D721Med (cell line): ENCODE measurements around the gene PPIL6.

ENCODE experiments used
- DNase-seq: peaks from one replicate; pipeline ENCODE4 v3.0.0; 2011; ENCODE audit warnings: low spot score; ENCODE audit not compliant: insufficient read length
- FAIRE-seq: peaks from 2 replicates; lab custom pipeline; 2011; peaks lifted over from hg19 to GRCh38; lab: Jason Lieb, UNC
- TF ChIP-seq, protein P1 (sequence below): IDR thresholded peaks from 2 replicates; pipeline ENCODE4 v1.5.1; 2012; ENCODE audit warnings: mild to moderate bottlenecking, control low read depth; ENCODE audit not compliant: insufficient read depth; ENCODE audit errors: missing control alignments

The PPIL6 gene

GRCh38 chr6:109351231-109352130 is 88.9 kb downstream of the PPIL6 start:
- no peak for FAIRE-seq

GRCh38 chr6:109349419-109349987 is 90.9 kb downstream of the PPIL6 start:
- TF ChIP-seq, protein P1, sequence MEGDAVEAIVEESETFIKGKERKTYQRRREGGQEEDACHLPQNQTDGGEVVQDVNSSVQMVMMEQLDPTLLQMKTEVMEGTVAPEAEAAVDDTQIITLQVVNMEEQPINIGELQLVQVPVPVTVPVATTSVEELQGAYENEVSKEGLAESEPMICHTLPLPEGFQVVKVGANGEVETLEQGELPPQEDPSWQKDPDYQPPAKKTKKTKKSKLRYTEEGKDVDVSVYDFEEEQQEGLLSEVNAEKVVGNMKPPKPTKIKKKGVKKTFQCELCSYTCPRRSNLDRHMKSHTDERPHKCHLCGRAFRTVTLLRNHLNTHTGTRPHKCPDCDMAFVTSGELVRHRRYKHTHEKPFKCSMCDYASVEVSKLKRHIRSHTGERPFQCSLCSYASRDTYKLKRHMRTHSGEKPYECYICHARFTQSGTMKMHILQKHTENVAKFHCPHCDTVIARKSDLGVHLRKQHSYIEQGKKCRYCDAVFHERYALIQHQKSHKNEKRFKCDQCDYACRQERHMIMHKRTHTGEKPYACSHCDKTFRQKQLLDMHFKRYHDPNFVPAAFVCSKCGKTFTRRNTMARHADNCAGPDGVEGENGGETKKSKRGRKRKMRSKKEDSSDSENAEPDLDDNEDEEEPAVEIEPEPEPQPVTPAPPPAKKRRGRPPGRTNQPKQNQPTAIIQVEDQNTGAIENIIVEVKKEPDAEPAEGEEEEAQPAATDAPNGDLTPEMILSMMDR, result no peak
- DNase-seq (no peak), FAIRE-seq (no peak)

More at GRCh38 chr6:109351231-109352130, 88.9 kb downstream of the PPIL6 start:
- DNase-seq, result no peak
- TF ChIP-seq, protein P1, result no peak

DNA sequence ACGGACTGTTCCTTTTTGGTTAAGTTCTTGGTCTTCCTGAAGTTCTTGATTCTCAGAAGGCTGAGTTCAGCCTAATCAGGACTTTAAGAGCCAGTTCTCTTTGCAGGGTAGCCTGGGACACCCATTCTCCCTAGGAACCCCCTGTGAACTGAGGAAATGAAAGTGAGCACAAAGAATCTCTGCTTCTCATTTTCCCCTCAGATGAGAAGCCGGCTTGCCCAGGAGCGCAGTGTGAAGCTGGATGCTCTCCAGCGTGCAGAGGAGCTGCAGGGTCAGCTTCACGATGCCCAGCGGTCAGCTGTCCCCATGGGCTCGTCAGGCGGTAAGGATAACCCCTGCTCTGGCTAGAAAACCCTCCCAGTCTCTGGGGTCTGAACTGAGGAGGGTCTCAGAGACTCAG is 92.2 kb downstream of the PPIL6 start:
- FAIRE-seq (no peak), DNase-seq (no peak)
- TF ChIP-seq, protein P1, result no peak

DNA sequence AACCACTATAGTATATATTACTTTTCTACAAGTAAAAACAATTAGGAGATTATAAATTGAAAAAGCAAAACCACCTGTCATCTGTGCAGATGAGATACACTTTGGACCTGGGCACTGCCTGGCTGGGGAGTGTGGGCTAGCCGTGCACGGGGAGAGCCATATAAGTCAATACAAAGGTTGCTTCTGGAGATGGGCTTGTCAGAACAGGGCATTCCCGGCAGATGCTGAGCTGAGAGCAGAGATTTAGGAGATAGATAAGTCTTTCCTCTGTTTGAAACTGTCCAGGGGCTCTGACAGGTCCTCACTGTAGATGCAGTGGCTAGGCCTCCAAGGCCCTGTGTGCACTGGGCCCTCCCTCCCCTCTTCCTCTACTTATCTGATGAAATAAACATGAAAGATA is 92.6 kb downstream of the PPIL6 start:
- DNase-seq (no peak), FAIRE-seq (no peak)
- TF ChIP-seq, protein P1, result no peak

DNA sequence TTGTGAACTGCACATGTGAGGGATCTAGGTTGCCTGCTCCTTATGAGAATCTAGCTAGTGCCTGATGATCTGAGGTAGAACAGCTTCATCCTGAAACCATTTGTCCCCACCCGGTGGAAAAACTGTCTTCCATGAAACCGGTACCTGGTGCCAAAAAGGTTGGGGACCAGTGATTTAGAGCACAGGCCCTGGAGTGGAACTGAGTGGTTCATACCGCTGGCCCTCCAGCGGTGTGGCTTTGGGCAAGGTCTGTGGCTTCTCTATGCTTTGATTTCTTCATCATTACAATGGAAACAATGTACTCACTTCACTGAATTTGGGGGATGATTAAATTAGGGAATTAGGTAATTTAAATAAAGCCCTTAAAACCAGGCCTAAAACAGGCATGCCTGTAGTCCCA is 94.4 kb downstream of the PPIL6 start:
- DNase-seq (no peak), FAIRE-seq (no peak)
- TF ChIP-seq, protein P1, result no peak

DNA sequence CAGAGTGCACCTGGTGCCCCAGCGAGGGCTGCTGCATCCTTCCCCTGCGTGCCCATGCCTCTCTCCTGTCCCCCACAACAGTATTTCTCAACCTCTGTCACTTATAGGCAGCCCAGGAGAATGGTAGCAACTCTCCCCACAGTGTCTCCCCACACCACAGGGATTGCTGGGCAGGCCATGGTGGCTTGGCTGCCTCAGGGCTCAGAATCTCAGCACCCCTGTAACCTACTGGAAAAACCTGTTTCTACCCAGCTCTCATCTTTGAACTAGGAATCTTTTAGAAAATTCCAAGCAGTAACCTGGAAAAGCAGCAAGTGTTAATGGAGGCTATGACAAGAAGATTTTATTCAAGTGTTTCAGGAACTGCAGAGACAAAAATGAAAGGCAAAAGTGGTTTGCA is 96.2 kb downstream of the PPIL6 start:
- TF ChIP-seq, protein P1, result no peak
- DNase-seq, result no peak
- FAIRE-seq, result no peak

- FAIRE-seq (no peak), DNase-seq (no peak)
- TF ChIP-seq, protein P1, result no peak
These were observed 96.9 kb downstream of the PPIL6 start for GRCh38 chr6:109343518-109343917.
